GM21515 (cell line): ENCODE results near the gene HBEGF.
"Not testable (repeated sequence)": the region's sequence is repeated elsewhere in the genome, so short reads cannot be mapped to it uniquely, and the experiment has no call there.

Experiments
- ATAC-seq: cut with Tn5 transposase; IDR thresholded peaks from one replicate; pipeline ENCODE4 v1.9.1; 2021; ENCODE audit not compliant: unreplicated experiment

Gene HBEGF

DNA sequence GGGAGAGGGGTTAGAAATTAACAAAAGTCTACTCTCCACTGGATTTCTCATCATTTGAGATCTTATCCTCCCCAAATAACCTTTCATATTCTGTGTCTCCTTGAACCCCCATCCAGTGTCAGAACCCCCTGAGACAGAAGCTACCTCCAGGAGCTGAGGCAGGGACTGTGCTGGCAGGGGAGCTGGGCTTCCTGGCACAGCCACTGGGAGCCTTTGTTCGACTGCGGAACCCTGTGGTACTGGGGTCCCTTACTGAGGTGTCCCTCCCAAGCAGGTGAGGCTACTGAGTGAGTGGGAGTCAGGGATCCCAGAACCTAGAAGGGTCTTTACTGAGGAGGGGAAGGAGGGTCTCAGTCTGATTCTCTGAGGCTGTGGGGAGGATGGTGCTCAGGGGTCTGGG is 15.5 kb upstream of the HBEGF start:
- no peak for ATAC-seq

DNA sequence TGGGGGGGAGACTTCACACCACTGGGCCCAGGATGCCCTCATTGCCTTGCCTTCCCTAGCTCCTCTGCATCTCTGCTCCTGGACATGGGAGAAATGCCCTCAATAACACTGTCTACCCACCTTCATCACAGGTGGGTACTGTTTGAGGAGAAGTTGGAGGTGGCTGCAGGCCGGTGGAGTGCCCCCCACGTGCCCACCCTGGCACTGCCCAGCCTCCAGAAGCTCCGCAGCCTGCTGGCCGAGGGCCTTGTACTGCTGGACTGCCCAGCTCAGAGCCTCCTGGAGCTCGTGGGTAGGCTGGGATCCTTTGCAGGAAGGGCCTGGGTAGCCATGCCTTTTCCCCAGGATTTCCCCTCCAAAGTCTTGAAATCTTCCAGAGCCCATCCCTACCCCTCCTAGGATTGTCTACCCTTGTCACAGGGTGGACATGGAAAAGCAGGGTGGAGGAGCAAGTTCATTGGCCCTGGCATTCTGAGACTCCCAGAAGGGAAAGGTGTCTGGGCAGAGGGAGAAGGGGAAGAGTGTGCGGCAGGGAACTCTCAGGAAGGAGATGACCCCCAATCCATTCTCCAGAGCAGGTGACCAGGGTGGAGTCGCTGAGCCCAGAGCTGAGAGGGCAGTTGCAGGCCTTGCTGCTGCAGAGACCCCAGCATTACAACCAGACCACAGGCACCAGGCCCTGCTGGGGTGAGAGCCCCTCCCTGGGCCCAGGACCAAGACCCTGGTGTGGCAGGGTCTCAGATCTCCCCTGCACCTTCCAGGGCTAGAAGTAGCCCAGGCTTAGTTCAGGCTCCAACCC is 14.5 kb upstream of the HBEGF start:
- ATAC-seq = no peak

DNA sequence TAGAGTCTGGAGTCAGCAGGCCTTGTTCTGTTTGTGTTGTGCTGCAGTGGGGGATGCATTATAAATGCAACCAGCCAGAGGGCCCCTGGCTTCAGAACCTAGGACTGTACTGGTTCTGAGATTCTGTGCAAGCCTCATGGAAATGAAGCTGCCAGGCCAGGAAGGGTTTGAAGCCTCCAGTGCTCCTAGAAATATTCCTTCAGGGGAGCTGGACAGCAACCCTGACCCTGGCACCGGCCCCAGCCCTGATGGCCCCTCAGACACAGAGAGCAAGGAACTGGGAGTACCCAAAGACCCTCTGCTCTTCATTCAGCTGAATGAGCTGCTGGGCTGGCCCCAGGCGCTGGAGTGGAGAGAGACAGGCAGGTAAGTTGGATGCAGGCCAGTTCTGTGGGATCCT is 13.7 kb upstream of the HBEGF start, which contains the start of gene SLC4A9:
Gene SLC4A9 (plus strand): TSS at position 94 of the 400 bp plus-strand sequence. CDS start 43 bp downstream, at position 137.
- no peak for ATAC-seq

DNA sequence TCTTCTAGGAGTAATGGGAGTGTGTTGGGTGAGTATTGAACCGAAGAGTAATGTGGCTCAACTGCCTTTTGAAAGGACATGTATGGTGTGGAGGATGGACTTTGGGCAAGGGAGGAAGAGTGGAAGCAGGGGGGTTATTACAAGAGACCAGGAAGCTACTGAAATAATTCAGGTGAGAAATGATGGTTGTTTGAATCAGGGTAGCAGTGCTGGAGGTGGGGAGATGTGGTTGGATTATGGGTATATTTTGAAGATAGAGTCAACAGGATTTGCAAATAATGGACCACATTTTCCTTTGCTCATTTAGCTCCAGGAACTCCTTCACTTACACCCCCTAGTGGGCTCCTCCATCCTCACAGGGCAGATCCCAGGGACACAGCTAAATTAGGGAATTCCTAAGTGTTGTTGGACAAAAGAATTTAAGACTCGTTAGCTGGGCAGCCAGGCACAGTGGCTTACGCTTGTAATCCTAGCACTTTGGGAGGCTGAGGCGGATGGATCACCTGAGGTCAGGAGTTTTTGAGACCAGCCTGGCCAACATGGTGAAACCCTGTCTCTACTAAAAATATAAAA is 12.4 kb upstream of the HBEGF start:
- no peak for ATAC-seq

DNA sequence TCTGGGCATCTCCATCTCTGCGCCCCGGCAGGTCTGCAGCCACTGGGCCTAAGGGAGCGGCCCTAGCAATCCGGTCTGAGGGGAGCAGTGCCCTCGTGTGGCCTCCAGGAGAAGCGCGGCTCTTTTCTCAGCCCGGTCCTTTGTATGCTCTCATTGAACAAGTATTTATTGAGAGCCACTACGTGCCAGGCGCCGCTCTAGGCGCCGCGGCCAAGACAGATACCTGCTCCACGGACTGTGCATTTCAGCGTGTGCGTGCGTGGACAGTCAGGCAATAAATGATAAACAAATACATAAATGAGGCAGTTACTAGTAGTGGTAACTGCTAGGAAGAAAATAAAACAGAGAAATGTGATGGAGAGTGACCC is 11.3 kb upstream of the HBEGF start:
- ATAC-seq = peak; percentile 92

DNA sequence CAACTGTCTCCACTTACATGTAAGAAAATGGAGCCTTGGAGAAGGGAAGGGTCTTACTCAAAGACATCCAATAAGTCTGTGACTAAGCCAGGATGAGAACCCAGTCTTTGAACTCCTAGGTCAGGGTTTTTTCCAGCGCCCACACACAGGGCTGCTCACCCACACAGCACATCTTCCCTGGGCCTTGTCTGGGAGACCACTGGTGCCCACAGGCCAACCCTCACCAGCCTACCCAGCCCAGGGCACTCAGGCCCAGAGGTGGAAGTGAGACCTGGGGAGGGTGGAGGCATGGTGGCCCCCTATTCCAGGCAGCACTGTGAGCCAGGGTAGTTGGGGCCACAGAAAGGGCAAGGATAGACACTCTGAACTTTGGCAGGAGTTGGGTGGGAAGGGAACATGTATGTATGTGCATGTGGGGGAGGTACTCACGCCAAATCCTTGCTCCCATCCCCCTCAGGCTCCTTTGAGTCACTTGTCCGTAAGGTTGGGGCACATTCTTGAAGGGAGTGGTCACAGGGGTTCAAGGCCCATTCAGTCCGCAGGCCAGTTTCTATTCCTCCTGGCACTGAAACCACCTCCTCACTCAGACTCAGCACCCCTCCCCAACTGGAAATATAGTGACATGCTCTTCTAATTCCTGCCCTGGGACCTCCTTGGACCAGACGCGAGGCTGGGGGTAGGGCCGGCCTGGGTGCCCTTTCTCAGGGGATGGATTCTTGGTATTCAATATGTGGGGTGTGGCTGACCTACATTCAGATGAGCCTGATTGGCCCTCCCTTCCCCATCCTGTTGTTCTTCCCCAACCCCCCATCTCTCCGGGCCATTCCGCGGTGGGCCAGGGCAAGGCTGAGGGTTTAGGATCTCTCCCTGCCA is 10.7 kb upstream of the HBEGF start:
- no peak for ATAC-seq

DNA sequence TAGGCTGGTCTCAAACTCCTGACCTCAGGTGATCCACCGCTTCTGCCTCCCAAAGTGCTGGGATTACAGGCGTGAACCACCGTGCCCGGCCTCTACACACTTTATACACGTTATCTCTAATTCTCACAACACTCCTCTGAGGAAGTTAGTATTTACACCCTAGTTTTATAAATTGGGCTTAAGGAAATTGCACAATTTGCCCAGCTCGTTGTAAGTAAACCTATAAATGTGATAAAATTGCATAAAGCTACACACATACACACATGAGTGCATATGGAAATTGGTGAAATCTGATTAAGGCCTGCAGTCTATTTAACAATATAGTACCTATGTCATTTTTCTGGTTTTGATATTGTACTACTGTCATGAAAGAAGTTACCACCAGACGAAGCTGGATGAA is 9.1 kb upstream of the HBEGF start:
- ATAC-seq = no peak

DNA sequence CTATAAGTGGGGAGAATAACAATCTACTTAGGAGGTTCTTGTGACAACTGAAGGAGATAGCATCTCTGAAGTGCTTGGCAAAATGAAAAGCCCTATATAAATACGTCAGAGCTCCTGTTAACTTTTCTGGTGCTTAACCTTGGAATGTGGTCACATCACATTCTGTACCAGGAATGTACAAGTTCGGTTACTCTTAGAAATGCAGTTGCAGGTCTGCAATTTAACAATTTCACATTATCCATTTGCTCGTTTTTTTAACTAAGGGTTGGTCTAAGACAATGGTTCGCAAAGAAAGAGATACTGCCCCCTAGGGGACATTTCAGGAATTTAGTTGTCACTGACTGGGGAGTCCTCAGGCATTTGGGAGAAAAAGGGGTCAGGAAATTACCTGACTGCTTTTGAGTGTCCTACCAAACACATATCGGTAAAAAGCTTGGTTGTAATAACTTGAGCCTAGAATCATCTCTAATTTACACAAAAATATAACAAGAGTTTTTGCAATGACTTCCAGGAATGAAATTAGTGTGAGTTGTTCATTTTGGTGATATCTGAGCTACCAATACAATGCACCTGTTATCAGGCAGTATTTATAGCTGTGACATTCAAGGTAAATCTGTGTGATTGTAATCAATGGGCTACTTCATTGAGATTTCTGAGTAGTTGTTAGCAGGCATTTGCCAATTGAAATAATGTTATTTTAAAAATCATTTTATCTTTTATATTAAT is 5.4 kb upstream of the HBEGF start:
- ATAC-seq = peak; percentile 59

DNA sequence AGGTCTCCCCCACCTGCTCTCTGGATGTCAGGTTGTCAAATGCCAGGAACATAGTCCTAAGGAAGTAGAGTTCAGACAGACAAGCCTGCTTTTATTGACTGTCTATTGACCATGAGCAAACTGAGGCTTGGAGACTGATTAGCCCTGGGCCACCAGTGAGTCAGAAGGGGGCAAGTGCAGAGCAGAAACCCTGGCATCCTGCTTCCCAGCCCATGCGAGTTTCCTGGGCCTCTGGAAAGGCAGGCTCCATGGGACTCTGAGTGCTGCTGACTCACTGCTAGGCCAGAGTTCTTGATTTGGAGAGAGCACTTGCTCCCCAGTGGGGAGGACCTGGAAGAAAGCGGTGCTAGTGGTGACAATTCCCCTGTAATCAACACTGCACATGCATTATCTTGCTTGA is 2.8 kb upstream of the HBEGF start:
- ATAC-seq = no peak

DNA sequence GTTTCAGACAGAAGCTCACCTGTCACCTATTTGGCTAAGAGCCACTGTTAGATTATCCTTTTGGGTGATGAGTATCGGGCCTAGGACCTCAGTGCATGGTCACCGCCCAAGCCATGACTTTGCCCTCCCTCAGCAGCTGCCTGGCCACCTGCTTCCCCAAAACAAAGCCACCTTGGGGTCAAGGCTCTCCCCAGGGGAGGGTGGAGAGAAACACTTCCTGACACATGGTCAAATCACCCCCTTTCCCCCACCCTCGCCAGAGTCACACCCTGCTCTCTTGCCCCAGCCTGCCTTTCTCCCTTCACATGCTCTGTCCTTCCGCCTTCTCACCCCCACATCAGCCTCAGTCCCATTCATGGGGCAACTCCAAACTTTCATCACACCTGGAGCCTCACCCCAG is 1.7 kb upstream of the HBEGF start:
- ATAC-seq = no peak

DNA sequence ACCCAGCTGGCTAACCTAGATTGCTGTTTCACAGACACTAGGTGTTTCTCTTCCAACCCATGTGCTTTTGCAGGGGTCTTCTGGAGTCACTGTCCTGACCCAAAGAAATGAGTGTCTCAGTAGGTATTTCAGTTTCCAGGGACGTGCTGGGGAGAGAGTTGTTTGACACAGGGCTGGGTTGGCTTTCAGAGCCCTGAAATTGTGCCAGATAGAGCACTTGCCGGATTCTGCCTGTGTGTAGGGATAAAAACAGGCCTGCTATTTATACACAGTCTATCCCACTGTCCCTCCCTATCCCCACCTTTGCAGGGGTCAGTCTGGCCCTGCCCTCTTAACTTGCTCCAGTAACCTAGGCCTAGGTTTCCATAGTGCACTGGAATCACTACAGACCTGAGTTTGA is 957 bp upstream of the HBEGF start:
- ATAC-seq = no peak

DNA sequence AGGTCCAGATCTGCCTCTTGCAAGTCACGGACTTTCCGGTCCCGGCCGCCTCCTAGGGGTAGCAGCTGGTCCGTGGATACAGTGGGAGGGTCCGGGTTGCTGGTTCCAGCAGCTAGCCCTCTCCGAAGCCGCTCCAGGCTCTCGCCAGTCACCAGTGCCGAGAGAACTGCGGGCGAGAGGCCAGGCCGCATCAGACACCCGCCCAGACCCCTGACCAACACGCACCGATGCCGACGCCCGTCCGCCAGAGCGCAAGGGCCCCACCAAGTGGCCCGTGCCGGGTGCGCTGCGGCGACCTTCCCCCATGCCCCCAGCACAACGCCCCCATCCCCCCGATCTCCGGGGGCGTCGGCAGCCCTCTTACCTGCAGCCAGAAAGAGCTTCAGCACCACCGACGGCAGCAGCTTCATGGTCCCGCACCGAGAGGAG is 470 bp downstream of the HBEGF start:
- peak; percentile 11 for ATAC-seq

DNA sequence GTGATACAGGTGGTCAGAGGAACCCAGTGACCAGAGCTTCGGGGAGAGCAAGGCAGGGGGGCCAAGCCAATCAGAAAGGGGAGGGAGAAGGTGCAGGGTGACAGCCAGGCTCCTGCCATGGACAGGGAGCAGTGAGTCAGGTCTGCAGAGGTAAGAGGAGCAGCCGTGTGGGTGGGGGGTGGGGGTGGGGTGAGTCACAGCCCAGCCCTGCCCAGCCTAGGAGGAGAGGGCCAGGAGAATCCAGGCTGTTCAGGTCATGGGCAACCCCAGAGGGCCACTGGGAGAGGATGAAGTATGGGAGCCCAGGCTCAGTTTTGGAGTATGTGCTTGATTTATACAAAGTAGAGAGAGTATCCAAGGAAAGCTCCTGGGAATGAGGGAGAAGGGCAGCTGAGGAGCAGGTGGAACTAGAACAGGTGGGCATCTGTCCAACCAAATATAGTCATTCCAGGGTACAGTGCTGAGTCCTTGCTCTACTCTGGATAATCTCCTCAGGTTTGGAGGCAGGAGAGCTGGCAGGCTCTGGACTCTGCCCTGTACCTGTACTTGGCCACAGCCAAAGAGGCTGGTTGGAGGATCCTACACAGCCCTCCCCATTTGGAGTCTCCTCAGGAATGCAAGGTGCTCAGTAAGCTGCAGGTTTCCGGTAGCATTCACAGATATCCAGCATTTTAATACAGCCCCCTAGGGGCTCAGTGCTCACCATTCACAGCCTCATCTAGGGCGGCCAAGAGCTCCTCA is 1.6 kb downstream of the HBEGF start:
- no peak for ATAC-seq

DNA sequence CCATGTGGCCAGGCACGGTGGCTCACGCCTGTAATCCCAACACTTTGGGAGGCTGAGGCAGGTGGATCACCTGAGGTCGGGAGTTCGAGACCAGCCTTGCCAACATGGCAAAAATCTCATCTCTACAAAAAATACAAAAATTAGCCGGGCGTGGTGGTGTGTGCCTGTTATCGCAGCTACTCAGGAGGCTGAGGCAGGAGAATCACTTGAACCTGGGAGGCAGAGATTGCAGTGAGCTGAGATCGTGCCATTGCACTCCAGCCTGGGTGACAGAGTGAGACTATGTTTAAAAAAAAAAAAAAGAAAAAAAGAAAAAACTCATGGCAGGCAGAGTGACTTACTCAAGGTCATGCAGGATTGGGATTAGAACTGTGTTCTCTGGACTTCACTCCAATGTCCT is 2.6 kb downstream of the HBEGF start:
- not testable (repeated sequence) for ATAC-seq

DNA sequence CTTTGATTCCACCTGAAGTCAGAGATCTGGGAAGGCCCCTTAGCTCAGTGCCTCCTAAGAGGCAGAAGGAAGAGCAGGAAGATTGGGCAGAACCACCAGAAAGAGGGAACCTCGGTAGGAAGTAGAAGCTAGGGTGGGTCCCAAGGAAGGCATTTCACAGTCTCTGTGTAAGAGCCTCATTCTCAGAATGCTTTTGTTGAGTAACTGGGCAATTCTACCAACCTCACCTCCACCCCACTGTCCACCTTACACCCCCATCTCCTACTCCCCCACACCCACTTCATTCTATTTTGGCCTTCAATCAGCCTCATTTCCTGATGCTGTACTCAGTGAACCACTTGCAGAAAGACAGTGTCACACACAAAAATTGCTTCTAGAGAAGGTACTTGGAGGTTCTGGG is 3.5 kb downstream of the HBEGF start:
- no peak for ATAC-seq

DNA sequence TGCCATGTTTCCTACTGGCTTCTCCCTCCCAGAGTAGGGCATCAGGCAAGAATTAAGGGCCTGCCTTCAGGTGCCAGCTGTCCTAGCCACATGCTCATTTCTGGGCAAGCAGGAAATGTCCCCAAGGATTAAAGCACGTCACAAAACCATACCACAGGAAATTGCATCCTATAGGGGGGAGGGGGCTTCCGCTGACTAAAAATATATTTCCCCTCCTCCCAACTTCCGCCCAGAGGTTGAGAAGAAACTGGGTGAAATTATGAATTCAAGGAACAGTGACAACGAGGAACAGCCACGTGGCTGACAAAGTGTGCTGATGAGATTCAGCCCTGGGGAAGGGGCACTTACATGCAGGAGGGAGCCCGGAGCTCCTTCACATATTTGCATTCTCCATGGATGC is 4.1 kb downstream of the HBEGF start:
- no peak for ATAC-seq

DNA sequence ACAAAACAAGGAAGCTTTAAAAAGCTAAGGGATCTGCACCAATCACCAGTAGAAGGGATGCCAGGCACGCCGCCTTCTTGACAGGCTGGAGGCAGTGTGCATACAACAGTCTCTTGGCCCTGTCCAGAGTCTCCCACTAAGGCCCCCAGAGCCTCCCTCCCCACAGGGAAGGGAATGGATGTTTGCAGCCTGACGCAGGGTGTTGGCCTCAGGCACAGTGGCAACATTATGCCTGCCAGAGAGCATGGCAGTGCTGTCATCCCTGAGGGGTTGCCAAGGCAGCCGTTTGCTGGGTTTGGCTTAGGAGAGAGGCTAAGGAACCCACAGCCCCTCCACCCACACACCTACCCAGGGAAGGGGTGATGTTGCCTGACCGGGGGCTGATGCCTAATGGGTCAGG is 4.8 kb downstream of the HBEGF start:
- no peak for ATAC-seq

DNA sequence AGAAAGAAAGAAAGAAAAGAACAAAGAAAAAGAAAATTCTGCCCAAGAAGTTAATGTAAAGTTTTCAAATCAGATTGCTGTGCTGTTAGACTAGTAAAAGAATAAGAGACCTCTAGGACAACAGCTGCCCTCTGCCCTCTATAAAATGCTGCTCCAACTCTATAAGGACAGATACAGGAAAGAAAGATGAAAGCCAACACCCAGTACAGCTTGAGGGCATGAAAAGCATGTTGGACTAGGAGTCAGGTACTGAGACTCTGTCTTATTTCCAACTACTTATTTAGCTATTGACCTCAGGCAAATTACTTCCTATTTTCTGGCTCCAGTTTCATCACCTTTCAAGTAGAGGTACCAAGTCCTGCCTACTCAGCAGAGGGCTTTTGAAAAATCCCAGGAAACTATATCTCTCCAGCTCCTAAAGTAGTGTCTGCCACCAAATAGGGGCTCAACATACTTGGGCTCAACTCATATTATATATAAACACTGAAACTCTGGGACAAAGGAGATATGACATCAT is 5.7 kb downstream of the HBEGF start:
- ATAC-seq = no peak

DNA sequence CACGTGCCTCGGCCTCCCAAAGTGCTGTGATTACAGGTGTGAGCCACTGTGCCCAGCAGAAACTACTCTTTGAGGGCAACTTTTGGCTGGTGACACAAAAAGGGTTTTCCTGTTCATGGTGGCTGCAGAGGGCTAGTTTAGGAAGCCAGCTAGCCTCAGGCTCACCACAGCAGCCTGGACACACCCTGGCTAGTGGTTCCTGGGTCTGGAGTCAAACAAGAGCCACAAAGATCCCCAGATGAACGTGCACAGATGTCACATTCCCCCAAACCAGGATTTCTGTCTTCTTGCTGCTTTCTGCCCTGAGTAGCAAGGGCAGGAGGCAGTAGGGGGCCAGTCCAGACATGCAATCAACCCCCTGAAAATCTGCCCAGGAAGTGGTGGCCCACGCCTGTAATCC is 6.8 kb downstream of the HBEGF start:
- ATAC-seq = no peak

DNA sequence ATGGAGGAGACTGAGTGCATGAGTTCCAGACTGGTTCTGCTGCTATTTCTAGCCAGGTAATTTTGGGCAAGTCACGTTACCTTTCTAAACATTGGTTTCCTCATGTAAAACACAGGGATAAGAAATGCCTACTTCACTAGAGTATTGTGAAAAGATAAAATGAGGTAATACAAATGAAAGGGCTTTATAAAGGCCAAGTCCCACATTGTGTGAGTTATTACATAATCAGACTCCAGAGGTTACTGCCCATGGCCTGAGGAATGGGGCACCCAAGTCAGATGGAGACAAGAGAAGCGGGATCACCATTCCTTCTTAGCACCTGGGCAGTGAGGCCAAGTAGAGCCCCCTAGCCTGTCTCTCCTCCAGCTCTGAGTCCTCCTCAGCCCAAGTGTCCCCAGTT is 7.5 kb downstream of the HBEGF start:
- no peak for ATAC-seq
